ENCODE measurements around the gene TRAM2. TPM values are rescaled to one million over a fixed set of nuclear protein-coding genes. Genes with fewer than 3 reads are reported as not detected.

Gene TRAM2
- total and polyA plus RNA-seq, 5 donors from 2014 or later: 3.2 to 12.0 (median 4.0) TPM

- Histone ChIP-seq H3K36me3 (ENCODE audit: control insufficient read depth, insufficient read depth, low read length) (no peaks in the 10 kb centered on the region), H3K4me1 (ENCODE audit: control insufficient read depth, insufficient read depth, low read length, poor library complexity, severe bottlenecking) (no peaks in the 10 kb centered on the region), H3K27me3 (ENCODE audit: control insufficient read depth, insufficient read depth, low read length) (no peaks in the 10 kb centered on the region), H3K27ac (ENCODE audit: insufficient read depth, low read length, poor library complexity, severe bottlenecking) (no peak overlapping the region), H3K4me3 (ENCODE audit: low read depth, low read length) (no peak overlapping the region), H3K9me3 (ENCODE audit: control insufficient read depth in 2 of 2, low read length in 2 of 2) (no peaks in the 10 kb centered on the region)
- Mint-ChIP-seq H3K27ac (peak overlapping the region in 1 of 3 donors; percentile 27), H3K27me3 (no peaks in the 10 kb centered on the region), H3K9me3 (no peaks in the 10 kb centered on the region), H3K4me3 (no peak overlapping the region), H3K36me3 (peaks cover 6% of the 10 kb centered on the region), H3K4me1 (peaks cover 0 to 3% (median 0%) of the 10 kb centered on the region in 4 donors)
- DNase-seq: no peak
- ATAC-seq (ENCODE audit: low read depth in 2 of 2): no peak
Observed at GRCh38 chr6:52494298-52495072, 82.4 kb downstream of the TRAM2 start.

- ATAC-seq (ENCODE audit: low read depth in 2 of 2) (no peak), DNase-seq (peak in 1 of 3 donors; percentile 64)
- H3K9me3 ChIP-seq (ENCODE audit: control insufficient read depth in 2 of 2, low read length in 2 of 2): no peaks in the 10 kb centered on the region
- Mint-ChIP-seq H3K9me3 (no peaks in the 10 kb centered on the region), H3K27ac (no peak overlapping the region), H3K36me3 (peaks cover 6% of the 10 kb centered on the region), H3K27me3 (no peaks in the 10 kb centered on the region), H3K4me1 (peaks cover 0 to 3% (median 0%) of the 10 kb centered on the region in 4 donors), H3K4me3 (no peak overlapping the region)
- H3K27ac ChIP-seq (ENCODE audit: insufficient read depth, low read length, poor library complexity, severe bottlenecking): no peak overlapping the region
- no peak overlapping the region for H3K4me3 ChIP-seq (ENCODE audit: low read depth, low read length)
- no peaks in the 10 kb centered on the region for H3K4me1 ChIP-seq (ENCODE audit: control insufficient read depth, insufficient read depth, low read length, poor library complexity, severe bottlenecking)
- peaks cover 3% of the 10 kb centered on the region for H3K27me3 ChIP-seq (ENCODE audit: control insufficient read depth, insufficient read depth, low read length)
- no peaks in the 10 kb centered on the region for H3K36me3 ChIP-seq (ENCODE audit: control insufficient read depth, insufficient read depth, low read length)
Observed at GRCh38 chr6:52493669-52494068, 83.2 kb downstream of the TRAM2 start.

GRCh38 chr6:52491203-52492069 lies 85.4 kb downstream of the TRAM2 start:
- DNase-seq (no peak), ATAC-seq (ENCODE audit: low read depth in 2 of 2) (no peak)
- H3K4me1 ChIP-seq (ENCODE audit: control insufficient read depth, insufficient read depth, low read length, poor library complexity, severe bottlenecking): no peaks in the 10 kb centered on the region
- H3K9me3 Mint-ChIP-seq: peaks cover 0 to 1% (median 0%) of the 10 kb centered on the region in 7 donors
- no peak overlapping the region for H3K4me3 Mint-ChIP-seq
- H3K27ac Mint-ChIP-seq: no peak overlapping the region
- H3K36me3 Mint-ChIP-seq: peaks cover 6% of the 10 kb centered on the region
- no peaks in the 10 kb centered on the region for H3K9me3 ChIP-seq (ENCODE audit: control insufficient read depth in 2 of 2, low read length in 2 of 2)
- H3K4me3 ChIP-seq (ENCODE audit: low read depth, low read length): no peak overlapping the region
- H3K27me3 ChIP-seq (ENCODE audit: control insufficient read depth, insufficient read depth, low read length): peaks cover 3% of the 10 kb centered on the region
- no peaks in the 10 kb centered on the region for H3K4me1 Mint-ChIP-seq
- no peaks in the 10 kb centered on the region for H3K36me3 ChIP-seq (ENCODE audit: control insufficient read depth, insufficient read depth, low read length)
- H3K27ac ChIP-seq (ENCODE audit: insufficient read depth, low read length, poor library complexity, severe bottlenecking): no peak overlapping the region
- no peaks in the 10 kb centered on the region for H3K27me3 Mint-ChIP-seq

- ATAC-seq (ENCODE audit: low read depth in 2 of 2) (no peak), DNase-seq (no peak)
- Histone ChIP-seq H3K9me3 (ENCODE audit: control insufficient read depth in 2 of 2, low read length in 2 of 2) (no peaks in the 10 kb centered on the region), H3K27me3 (ENCODE audit: control insufficient read depth, insufficient read depth, low read length) (peaks cover 3% of the 10 kb centered on the region), H3K4me3 (ENCODE audit: low read depth, low read length) (no peak overlapping the region), H3K4me1 (ENCODE audit: control insufficient read depth, insufficient read depth, low read length, poor library complexity, severe bottlenecking) (no peaks in the 10 kb centered on the region), H3K36me3 (ENCODE audit: control insufficient read depth, insufficient read depth, low read length) (no peaks in the 10 kb centered on the region), H3K27ac (ENCODE audit: insufficient read depth, low read length, poor library complexity, severe bottlenecking) (no peak overlapping the region)
- H3K27me3 Mint-ChIP-seq: no peaks in the 10 kb centered on the region
- H3K4me3 Mint-ChIP-seq: no peak overlapping the region
- peaks cover 0 to 1% (median 0%) of the 10 kb centered on the region in 7 donors for H3K9me3 Mint-ChIP-seq
- H3K27ac Mint-ChIP-seq: no peak overlapping the region
- peaks cover 2% of the 10 kb centered on the region for H3K36me3 Mint-ChIP-seq
- no peaks in the 10 kb centered on the region for H3K4me1 Mint-ChIP-seq
Observed at GRCh38 chr6:52489881-52490280, 87.0 kb downstream of the TRAM2 start.

- Histone ChIP-seq H3K27me3 (ENCODE audit: control insufficient read depth, insufficient read depth, low read length) (no peaks in the 10 kb centered on the region), H3K27ac (ENCODE audit: insufficient read depth, low read length, poor library complexity, severe bottlenecking) (no peak overlapping the region), H3K4me3 (ENCODE audit: low read depth, low read length) (no peak overlapping the region), H3K36me3 (ENCODE audit: control insufficient read depth, insufficient read depth, low read length) (no peaks in the 10 kb centered on the region), H3K9me3 (ENCODE audit: control insufficient read depth in 2 of 2, low read length in 2 of 2) (no peaks in the 10 kb centered on the region), H3K4me1 (ENCODE audit: control insufficient read depth, insufficient read depth, low read length, poor library complexity, severe bottlenecking) (no peaks in the 10 kb centered on the region)
- no peak overlapping the region for H3K4me3 Mint-ChIP-seq
- DNase-seq: no peak
- H3K9me3 Mint-ChIP-seq: peaks cover 0 to 6% (median 0%) of the 10 kb centered on the region in 7 donors
- H3K27ac Mint-ChIP-seq: no peak overlapping the region
- H3K4me1 Mint-ChIP-seq: no peaks in the 10 kb centered on the region
- ATAC-seq (ENCODE audit: low read depth in 2 of 2): no peak
- no peaks in the 10 kb centered on the region for H3K27me3 Mint-ChIP-seq
- no peaks in the 10 kb centered on the region for H3K36me3 Mint-ChIP-seq
Observed at GRCh38 chr6:52483671-52484003, 93.2 kb downstream of the TRAM2 start.

- Histone ChIP-seq H3K27me3 (ENCODE audit: control insufficient read depth, insufficient read depth, low read length) (no peaks in the 10 kb centered on the region), H3K4me1 (ENCODE audit: control insufficient read depth, insufficient read depth, low read length, poor library complexity, severe bottlenecking) (no peaks in the 10 kb centered on the region), H3K27ac (ENCODE audit: insufficient read depth, low read length, poor library complexity, severe bottlenecking) (no peak overlapping the region), H3K36me3 (ENCODE audit: control insufficient read depth, insufficient read depth, low read length) (no peaks in the 10 kb centered on the region), H3K9me3 (ENCODE audit: control insufficient read depth in 2 of 2, low read length in 2 of 2) (no peaks in the 10 kb centered on the region), H3K4me3 (ENCODE audit: low read depth, low read length) (no peak overlapping the region)
- Mint-ChIP-seq H3K27me3 (no peaks in the 10 kb centered on the region), H3K4me1 (no peaks in the 10 kb centered on the region), H3K36me3 (no peaks in the 10 kb centered on the region), H3K9me3 (peaks cover 0 to 6% (median 0%) of the 10 kb centered on the region in 7 donors), H3K27ac (no peak overlapping the region), H3K4me3 (no peak overlapping the region)
- no peak for ATAC-seq (ENCODE audit: low read depth in 2 of 2)
- DNase-seq: no peak
Observed at GRCh38 chr6:52482903-52483670, 93.8 kb downstream of the TRAM2 start.

GRCh38 chr6:52475307-52475706 lies 101.6 kb downstream of the TRAM2 start:
- Histone ChIP-seq H3K27ac (ENCODE audit: insufficient read depth, low read length, poor library complexity, severe bottlenecking) (no peak overlapping the region), H3K27me3 (ENCODE audit: control insufficient read depth, insufficient read depth, low read length) (no peaks in the 10 kb centered on the region), H3K4me1 (ENCODE audit: control insufficient read depth, insufficient read depth, low read length, poor library complexity, severe bottlenecking) (no peaks in the 10 kb centered on the region), H3K9me3 (ENCODE audit: control insufficient read depth in 2 of 2, low read length in 2 of 2) (no peaks in the 10 kb centered on the region), H3K4me3 (ENCODE audit: low read depth, low read length) (no peak overlapping the region), H3K36me3 (ENCODE audit: control insufficient read depth, insufficient read depth, low read length) (no peaks in the 10 kb centered on the region)
- no peak overlapping the region for H3K27ac Mint-ChIP-seq
- H3K9me3 Mint-ChIP-seq: no peaks in the 10 kb centered on the region
- no peak overlapping the region for H3K4me3 Mint-ChIP-seq
- H3K4me1 Mint-ChIP-seq: no peaks in the 10 kb centered on the region
- DNase-seq: no peak
- ATAC-seq (ENCODE audit: low read depth in 2 of 2): no peak
- no peaks in the 10 kb centered on the region for H3K36me3 Mint-ChIP-seq
- peaks cover 8% of the 10 kb centered on the region for H3K27me3 Mint-ChIP-seq

Data from CD4-positive, CD25-positive, alpha-beta regulatory T cell (primary cell).